ENCODE results near the gene TCF4. TPM values are rescaled to one million over a fixed set of nuclear protein-coding genes. Genes with fewer than 3 reads are reported as not detected.

TCF4 gene
- total RNA-seq, 1 donor, result 27.5 TPM

DNA sequence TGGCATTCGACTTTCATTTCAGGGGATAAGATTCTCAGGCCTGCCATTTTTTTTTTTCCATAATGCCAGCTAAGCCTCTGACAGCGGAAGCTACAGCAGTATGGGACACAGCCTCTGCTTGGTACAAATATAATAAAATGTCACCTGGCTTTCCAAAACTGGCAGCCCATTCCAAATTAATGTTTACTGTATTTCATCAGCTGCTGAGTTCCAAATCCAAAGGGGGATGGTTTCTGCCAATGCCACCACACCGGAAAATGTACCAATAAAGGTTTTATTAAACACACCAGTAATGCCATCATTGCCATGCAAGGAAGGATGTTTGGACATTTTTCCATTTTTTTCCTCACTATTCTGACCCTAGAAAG is 352.9 kb downstream of the TCF4 start:
- Histone ChIP-seq H3K4me3 (ENCODE audit: low read length) (no peak overlapping the region), H3K27me3 (ENCODE audit: insufficient read depth, low read length) (no peaks in the 10 kb centered on the region), H3K9me3 (ENCODE audit: low read depth, low read length) (no peaks in the 10 kb centered on the region), H3K4me1 (ENCODE audit: insufficient read depth, low read length) (peaks cover 17% of the 10 kb centered on the region)

DNA sequence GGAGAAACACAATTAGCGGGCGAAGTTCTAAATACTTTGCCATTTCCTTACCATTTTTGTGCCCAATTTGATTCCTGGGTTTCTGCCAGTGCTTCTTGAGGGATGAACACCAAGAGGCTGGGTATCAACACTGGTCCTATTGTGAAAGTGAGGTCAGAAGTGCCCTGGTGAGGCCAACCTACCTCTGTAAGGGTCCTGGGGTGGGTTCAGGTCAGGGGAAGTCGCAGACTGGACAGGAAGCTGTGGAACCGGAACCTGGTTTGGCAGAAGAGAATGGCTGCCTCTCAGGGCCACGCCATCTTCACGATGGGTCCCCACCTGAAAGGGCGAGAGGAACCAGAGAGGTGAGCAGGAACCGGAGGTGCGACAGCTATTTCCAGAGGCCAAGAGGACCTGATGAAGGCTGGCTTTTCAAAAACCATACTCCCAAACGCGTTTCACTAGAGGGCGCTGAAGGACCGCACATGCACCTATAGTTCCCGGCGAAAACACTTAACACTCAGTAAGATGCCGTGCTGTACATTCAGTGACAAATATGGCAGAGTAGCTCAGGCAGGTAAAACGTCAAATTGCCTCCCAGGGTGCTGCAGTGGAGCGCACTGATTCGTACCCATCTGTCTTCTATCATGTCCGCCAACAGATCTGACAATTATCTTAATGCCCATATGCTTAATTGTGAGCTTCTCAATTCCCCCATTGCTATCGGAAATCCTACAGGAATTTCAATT is 353.5 kb downstream of the TCF4 start:
- Histone ChIP-seq H3K27me3 (ENCODE audit: insufficient read depth, low read length) (no peaks in the 10 kb centered on the region), H3K4me1 (ENCODE audit: insufficient read depth, low read length) (peaks cover 17% of the 10 kb centered on the region), H3K4me3 (ENCODE audit: low read length) (no peak overlapping the region), H3K9me3 (ENCODE audit: low read depth, low read length) (no peaks in the 10 kb centered on the region)

- Histone ChIP-seq H3K9me3 (ENCODE audit: low read depth, low read length) (no peaks in the 10 kb centered on the region), H3K27me3 (ENCODE audit: insufficient read depth, low read length) (no peaks in the 10 kb centered on the region), H3K4me3 (ENCODE audit: low read length) (no peak overlapping the region), H3K4me1 (ENCODE audit: insufficient read depth, low read length) (peaks cover 17% of the 10 kb centered on the region)
These were observed 354.1 kb downstream of the TCF4 start for GRCh38 chr18:55233857-55234256.

DNA sequence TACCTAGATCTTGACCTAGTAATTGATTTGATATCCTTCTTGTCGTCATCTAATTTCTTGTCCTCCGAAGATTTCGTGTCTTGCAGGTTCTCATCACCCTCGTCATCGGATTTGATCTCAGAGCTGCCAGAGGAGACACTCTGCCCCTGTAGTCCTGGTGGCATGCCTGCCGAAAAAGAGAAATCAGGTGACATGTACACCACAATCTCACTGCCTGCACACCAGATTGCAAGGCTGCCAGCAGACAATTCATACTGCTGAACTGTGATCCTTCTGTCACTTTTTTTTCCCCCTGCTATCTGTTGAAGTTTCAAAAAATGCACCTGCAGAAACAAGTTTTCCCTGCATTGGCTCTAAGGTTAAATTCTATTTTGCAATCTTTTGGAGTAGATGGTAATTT is 355.5 kb downstream of the TCF4 start:
- no peaks in the 10 kb centered on the region for H3K27me3 ChIP-seq (ENCODE audit: insufficient read depth, low read length)
- no peaks in the 10 kb centered on the region for H3K9me3 ChIP-seq (ENCODE audit: low read depth, low read length)
- H3K4me3 ChIP-seq (ENCODE audit: low read length), result no peak overlapping the region
- peaks cover 17% of the 10 kb centered on the region for H3K4me1 ChIP-seq (ENCODE audit: insufficient read depth, low read length)

GRCh38 chr18:55229682-55230081 is 358.3 kb downstream of the TCF4 start:
- Histone ChIP-seq H3K27me3 (ENCODE audit: insufficient read depth, low read length) (no peaks in the 10 kb centered on the region), H3K4me1 (ENCODE audit: insufficient read depth, low read length) (peaks cover 9% of the 10 kb centered on the region), H3K9me3 (ENCODE audit: low read depth, low read length) (no peaks in the 10 kb centered on the region), H3K4me3 (ENCODE audit: low read length) (no peak overlapping the region)

GRCh38 chr18:55228707-55229106 is 359.3 kb downstream of the TCF4 start:
- H3K9me3 ChIP-seq (ENCODE audit: low read depth, low read length), result no peaks in the 10 kb centered on the region
- H3K4me3 ChIP-seq (ENCODE audit: low read length), result no peak overlapping the region

GRCh38 chr18:55228191-55228590 is 359.8 kb downstream of the TCF4 start:
- H3K4me1 ChIP-seq (ENCODE audit: insufficient read depth, low read length), result no peaks in the 10 kb centered on the region
- no peaks in the 10 kb centered on the region for H3K9me3 ChIP-seq (ENCODE audit: low read depth, low read length)
- H3K4me3 ChIP-seq (ENCODE audit: low read length), result no peak overlapping the region
- no peaks in the 10 kb centered on the region for H3K27me3 ChIP-seq (ENCODE audit: insufficient read depth, low read length)

More at GRCh38 chr18:55228707-55229106, 359.3 kb downstream of the TCF4 start:
- H3K4me1 ChIP-seq (ENCODE audit: insufficient read depth, low read length), result no peaks in the 10 kb centered on the region
- H3K27me3 ChIP-seq (ENCODE audit: insufficient read depth, low read length), result no peaks in the 10 kb centered on the region

DNA sequence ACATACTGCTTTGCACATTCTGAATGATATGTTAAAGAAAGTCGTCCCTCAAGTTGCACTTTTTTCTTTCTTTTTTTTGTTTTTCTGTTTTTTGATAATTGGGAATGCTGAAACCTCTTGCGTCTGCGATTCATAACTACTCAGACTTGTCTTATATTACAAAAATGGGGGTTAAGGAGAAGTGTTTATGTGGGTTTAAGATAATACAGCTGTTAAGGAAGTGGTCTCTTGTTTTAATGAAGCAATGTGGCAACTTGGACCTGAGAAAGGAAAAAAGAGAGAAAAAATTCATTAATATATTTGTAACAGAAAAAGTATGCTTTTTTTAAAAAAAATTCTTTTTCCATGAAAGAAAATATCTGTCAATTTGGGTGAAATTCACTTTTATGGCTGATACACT is 360.2 kb downstream of the TCF4 start:
- H3K27me3 ChIP-seq (ENCODE audit: insufficient read depth, low read length), result no peaks in the 10 kb centered on the region
- H3K4me1 ChIP-seq (ENCODE audit: insufficient read depth, low read length), result no peaks in the 10 kb centered on the region
- H3K9me3 ChIP-seq (ENCODE audit: low read depth, low read length), result no peaks in the 10 kb centered on the region
- no peak overlapping the region for H3K4me3 ChIP-seq (ENCODE audit: low read length)

DNA sequence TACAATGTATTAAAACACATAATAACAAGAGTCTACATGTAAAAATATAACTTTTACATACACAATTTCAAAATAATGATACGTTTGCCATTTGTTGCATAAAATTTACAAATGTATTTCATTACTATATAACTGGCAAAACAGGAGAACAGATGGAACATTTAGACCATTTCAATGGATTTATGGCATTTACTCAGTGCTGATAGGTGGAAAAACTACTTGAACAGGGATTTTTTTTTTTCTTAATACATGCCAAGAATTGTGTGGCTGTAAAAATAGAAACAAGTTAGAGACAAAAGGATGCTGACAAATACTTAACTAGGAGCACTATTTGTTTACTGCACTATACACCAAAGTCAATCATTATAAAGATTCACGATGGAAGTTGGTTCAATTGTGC is 361.9 kb downstream of the TCF4 start:
- Histone ChIP-seq H3K9me3 (ENCODE audit: low read depth, low read length) (no peaks in the 10 kb centered on the region), H3K4me3 (ENCODE audit: low read length) (no peak overlapping the region), H3K4me1 (ENCODE audit: insufficient read depth, low read length) (peaks cover 2% of the 10 kb centered on the region), H3K27me3 (ENCODE audit: insufficient read depth, low read length) (no peaks in the 10 kb centered on the region)

DNA sequence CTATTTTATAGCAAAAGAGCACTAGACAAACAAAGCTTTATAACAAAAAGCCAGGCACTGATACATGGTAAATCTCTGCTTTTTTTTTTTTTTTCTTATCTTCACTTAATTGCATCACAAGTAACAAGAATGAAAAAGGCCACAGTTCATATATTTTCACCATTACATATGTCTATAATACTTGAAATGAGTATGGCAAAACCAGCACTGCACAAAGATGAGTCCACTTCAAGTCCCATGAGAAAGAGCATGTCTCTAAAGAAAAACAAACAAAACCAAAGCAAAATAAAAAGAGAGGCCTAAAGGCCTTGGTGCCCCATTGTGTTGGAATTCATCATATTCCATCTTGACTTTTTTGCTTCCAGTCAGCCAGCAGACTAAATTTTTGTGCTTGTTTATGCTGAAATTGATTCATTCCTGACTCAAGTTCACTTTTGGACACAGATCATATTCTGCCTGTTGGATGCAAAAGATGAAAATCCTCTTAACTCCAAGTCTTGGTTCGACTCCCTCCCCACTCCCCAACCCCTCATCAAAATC is 363.8 kb downstream of the TCF4 start:
- H3K9me3 ChIP-seq (ENCODE audit: low read depth, low read length), result no peaks in the 10 kb centered on the region
- H3K4me1 ChIP-seq (ENCODE audit: insufficient read depth, low read length), result peaks cover 5% of the 10 kb centered on the region
- H3K4me3 ChIP-seq (ENCODE audit: low read length), result no peak overlapping the region
- no peaks in the 10 kb centered on the region for H3K27me3 ChIP-seq (ENCODE audit: insufficient read depth, low read length)

DNA sequence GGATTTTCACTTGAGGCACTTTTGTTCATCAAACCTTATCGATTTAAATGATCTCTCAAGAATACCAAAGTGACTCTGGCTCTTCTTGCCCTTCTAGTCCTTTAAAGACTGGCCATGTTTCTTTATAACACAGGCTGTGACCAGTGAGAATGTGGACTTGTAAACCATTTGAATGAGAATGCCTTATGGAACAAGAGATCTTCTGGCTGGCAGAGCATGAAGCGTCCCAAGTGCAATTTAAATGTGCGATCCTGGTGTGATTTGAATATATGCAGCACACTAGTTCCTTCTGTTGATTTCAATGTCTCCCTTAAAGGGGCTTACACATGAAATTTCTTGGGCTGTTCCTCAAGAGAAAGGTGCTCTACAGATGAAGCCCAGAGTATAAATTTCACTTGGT is 366.4 kb downstream of the TCF4 start:
- Histone ChIP-seq H3K27me3 (ENCODE audit: insufficient read depth, low read length) (no peaks in the 10 kb centered on the region), H3K9me3 (ENCODE audit: low read depth, low read length) (no peaks in the 10 kb centered on the region), H3K4me3 (ENCODE audit: low read length) (no peak overlapping the region), H3K4me1 (ENCODE audit: insufficient read depth, low read length) (peaks cover 5% of the 10 kb centered on the region)

DNA sequence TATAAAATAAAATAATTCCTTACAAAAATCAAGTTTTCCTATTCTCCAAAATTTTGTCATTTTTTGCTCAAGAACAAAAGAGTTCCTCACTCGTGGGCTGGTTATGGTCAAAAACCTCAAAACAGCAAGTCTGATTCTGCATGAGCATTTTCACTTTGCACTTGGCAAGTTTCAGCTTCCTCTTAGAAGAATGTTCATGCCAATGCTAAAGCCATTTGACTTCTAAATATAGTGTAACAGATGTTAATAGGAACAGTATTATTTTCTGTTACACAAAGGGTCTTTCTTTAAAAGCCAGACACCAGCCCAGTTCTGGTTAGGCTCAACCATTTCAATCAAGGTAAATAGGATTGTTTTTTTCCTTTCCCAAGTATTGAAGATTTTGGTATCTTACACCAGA is 367.5 kb downstream of the TCF4 start:
- Histone ChIP-seq H3K4me1 (ENCODE audit: insufficient read depth, low read length) (peaks cover 5% of the 10 kb centered on the region), H3K4me3 (ENCODE audit: low read length) (no peak overlapping the region), H3K27me3 (ENCODE audit: insufficient read depth, low read length) (no peaks in the 10 kb centered on the region), H3K9me3 (ENCODE audit: low read depth, low read length) (no peaks in the 10 kb centered on the region)

DNA sequence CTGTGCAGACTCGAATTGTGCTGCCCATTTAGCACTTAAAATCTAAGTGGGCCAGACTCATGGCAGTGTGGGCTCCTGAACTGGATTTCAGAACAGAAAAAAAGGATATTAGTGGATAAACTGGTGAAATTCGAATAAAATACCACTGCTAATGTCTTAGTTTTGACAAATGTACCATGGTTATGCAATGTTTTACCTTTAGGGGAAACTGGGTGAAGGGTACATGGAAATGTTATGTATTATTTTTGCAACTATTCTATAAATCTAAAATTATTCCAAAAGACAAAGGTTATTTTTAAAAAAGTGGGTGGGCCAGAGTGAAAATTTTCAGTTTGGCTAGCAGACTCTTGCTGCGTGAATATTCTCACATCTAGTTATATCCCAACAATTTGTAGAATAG is 368.2 kb downstream of the TCF4 start:
- peaks cover 5% of the 10 kb centered on the region for H3K4me1 ChIP-seq (ENCODE audit: insufficient read depth, low read length)
- no peaks in the 10 kb centered on the region for H3K9me3 ChIP-seq (ENCODE audit: low read depth, low read length)
- H3K27me3 ChIP-seq (ENCODE audit: insufficient read depth, low read length), result no peaks in the 10 kb centered on the region
- H3K4me3 ChIP-seq (ENCODE audit: low read length), result no peak overlapping the region

- Histone ChIP-seq H3K4me3 (ENCODE audit: low read length) (no peak overlapping the region), H3K4me1 (ENCODE audit: insufficient read depth, low read length) (peaks cover 5% of the 10 kb centered on the region), H3K27me3 (ENCODE audit: insufficient read depth, low read length) (no peaks in the 10 kb centered on the region), H3K9me3 (ENCODE audit: low read depth, low read length) (no peaks in the 10 kb centered on the region)
These were observed 368.9 kb downstream of the TCF4 start for GRCh38 chr18:55219059-55219458.

DNA sequence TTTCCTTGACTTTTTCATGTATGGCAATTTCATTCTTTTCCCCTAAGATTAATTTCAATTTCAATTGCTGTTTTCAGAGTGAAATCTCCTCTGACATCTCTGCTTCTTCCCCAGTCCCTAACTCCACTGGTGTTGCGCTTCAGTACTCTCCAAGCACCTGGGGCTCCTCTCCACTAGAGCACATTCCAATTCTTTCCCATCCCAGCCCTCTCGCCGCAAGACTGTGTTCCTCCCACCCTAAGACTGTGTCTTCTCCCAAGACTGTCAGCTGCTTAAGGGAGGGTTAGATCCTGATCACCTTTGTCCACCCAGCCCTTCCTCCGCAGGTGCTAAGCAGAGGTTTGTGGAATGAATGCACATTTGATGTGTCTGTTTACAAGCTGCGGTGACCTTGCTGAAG is 373.0 kb downstream of the TCF4 start:
- no peaks in the 10 kb centered on the region for H3K4me1 ChIP-seq (ENCODE audit: insufficient read depth, low read length)

DNA sequence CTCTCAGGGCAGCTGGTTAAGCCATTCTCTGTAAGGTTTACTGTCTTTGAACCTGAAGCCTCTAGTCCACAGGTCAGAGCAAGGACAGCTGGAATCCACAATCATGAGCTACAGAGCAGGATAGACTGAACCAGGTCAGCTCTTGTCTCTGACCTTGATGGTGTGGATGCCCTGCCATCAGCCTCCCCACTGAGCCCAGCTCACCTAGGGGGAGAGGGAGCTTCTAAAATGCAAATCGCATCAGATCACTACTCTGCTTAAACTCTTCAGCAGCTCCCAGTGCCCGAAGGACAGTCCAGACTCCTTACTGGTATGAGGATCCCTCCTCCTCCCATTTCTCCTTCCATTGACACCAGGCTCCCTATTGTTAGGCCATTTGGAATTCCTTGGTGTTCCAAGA is 373.5 kb downstream of the TCF4 start:
- Histone ChIP-seq H3K9me3 (ENCODE audit: low read depth, low read length) (no peaks in the 10 kb centered on the region), H3K4me1 (ENCODE audit: insufficient read depth, low read length) (no peaks in the 10 kb centered on the region), H3K27me3 (ENCODE audit: insufficient read depth, low read length) (no peaks in the 10 kb centered on the region), H3K4me3 (ENCODE audit: low read length) (no peak overlapping the region)

More for the DNA sequence above, 373.0 kb downstream of the TCF4 start:
- no peak overlapping the region for H3K4me3 ChIP-seq (ENCODE audit: low read length)
- H3K27me3 ChIP-seq (ENCODE audit: insufficient read depth, low read length), result no peaks in the 10 kb centered on the region
- H3K9me3 ChIP-seq (ENCODE audit: low read depth, low read length), result no peaks in the 10 kb centered on the region

All from mononuclear cell (primary cell).